NK-92 (cell line): Measurements from ENCODE around the gene L3MBTL3.
"Not testable (repeated sequence)": the region's sequence is repeated elsewhere in the genome, so short reads cannot be mapped to it uniquely, and the experiment has no call there.

Source experiments
- DNase-seq: peaks from one replicate; lab custom pipeline; 2025; ENCODE audit not compliant: unreplicated experiment; lab: John Stamatoyannopoulos, UW

The L3MBTL3 gene

GRCh38 chr6:130136798-130137197 is 118.4 kb downstream of the L3MBTL3 start:
- DNase-seq: no peak

- DNase-seq: no peak
Measured at GRCh38 chr6:130138116-130138908, 119.9 kb downstream of the L3MBTL3 start.

GRCh38 chr6:130138909-130139242 is 120.5 kb downstream of the L3MBTL3 start:
- DNase-seq: no peak

GRCh38 chr6:130140084-130140483 is 121.7 kb downstream of the L3MBTL3 start:
- no peak for DNase-seq

GRCh38 chr6:130143709-130144108 is 125.3 kb downstream of the L3MBTL3 start:
- no peak for DNase-seq

- no peak for DNase-seq
Measured at GRCh38 chr6:130147111-130147510, 128.7 kb downstream of the L3MBTL3 start.

GRCh38 chr6:130148181-130148580 is 129.8 kb downstream of the L3MBTL3 start:
- no peak for DNase-seq

- DNase-seq: not testable (repeated sequence)
Measured at GRCh38 chr6:130149016-130149415, 130.6 kb downstream of the L3MBTL3 start.

- DNase-seq: no peak
Measured at GRCh38 chr6:130150906-130151305, 132.5 kb downstream of the L3MBTL3 start.

GRCh38 chr6:130152908-130153510 is 134.6 kb downstream of the L3MBTL3 start:
- DNase-seq: no peak

GRCh38 chr6:130156908-130157307 is 138.5 kb downstream of the L3MBTL3 start:
- no peak for DNase-seq

- no peak for DNase-seq
Measured at GRCh38 chr6:130158056-130158455, 139.7 kb downstream of the L3MBTL3 start.

GRCh38 chr6:130158548-130158947 is 140.2 kb downstream of the L3MBTL3 start:
- no peak for DNase-seq

- DNase-seq: no peak
Measured at GRCh38 chr6:130159956-130160355, 141.6 kb downstream of the L3MBTL3 start.

GRCh38 chr6:130161683-130162404 is 143.5 kb downstream of the L3MBTL3 start:
- DNase-seq: no peak

GRCh38 chr6:130162421-130162820 is 144.0 kb downstream of the L3MBTL3 start:
- DNase-seq: no peak

- DNase-seq: no peak
Measured at GRCh38 chr6:130163266-130163665, 144.9 kb downstream of the L3MBTL3 start.

GRCh38 chr6:130164251-130164650 is 145.9 kb downstream of the L3MBTL3 start:
- no peak for DNase-seq

- DNase-seq: no peak
Measured at GRCh38 chr6:130167655-130168054, 149.3 kb downstream of the L3MBTL3 start.

- DNase-seq: not testable (repeated sequence)
Measured at GRCh38 chr6:130170160-130170559, 151.8 kb downstream of the L3MBTL3 start.

GRCh38 chr6:130173377-130174004 is 155.1 kb downstream of the L3MBTL3 start:
- not testable (repeated sequence) for DNase-seq

- DNase-seq: no peak
Measured at GRCh38 chr6:130176378-130176777, 158.0 kb downstream of the L3MBTL3 start.
